Suppressor macrophage (primary cell): ENCODE results near the gene UFC1.

ENCODE experiments used
- DNase-seq, 4 experiments: peaks; one replicate each; pipeline ENCODE4 v3.0.0-alpha.2; 2020 to 2022

UFC1 gene

DNA sequence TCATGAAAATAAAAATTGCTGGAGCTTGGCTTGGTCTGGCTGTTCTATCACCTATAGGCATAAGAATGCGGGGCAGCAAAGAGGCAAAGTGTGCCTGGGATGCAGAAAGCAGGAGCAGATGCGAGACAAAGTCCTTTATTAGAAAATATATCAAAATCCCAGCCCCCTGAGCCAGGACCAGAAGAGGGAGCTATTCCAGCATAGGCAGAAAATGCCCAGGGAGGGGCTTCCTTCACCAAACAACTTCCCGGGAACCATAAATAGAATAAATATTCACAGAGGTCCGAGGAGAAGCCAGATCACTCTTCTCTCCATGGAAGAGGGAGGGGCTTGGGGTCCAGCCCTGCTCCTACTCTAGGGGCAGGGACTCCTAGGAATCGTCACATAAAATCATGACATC lies 17.4 kb downstream of the UFC1 start:
- no peak for DNase-seq

DNA sequence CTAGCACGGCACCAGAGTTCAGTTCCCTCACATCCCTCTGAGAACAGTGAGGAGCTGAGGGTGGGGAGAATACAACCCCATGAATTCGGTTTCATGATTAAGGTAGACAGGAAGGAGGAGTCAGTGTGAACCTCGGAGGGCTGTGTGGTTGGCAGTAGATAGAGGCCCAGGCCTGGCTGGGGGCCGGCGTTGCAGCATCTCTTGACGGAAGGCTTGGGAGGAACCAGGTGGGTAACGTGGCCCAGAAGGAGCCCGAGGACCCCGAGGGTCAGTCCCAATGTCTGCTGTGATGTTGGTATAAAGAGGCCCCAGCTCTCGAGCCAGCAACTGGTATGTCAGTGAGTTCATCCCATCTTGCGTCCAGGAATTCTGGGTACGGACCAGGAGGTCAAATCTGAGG lies 17.9 kb downstream of the UFC1 start:
- no peak for DNase-seq

- DNase-seq = no peak
Observed at GRCh38 chr1:161172349-161172748, 18.6 kb downstream of the UFC1 start.

DNA sequence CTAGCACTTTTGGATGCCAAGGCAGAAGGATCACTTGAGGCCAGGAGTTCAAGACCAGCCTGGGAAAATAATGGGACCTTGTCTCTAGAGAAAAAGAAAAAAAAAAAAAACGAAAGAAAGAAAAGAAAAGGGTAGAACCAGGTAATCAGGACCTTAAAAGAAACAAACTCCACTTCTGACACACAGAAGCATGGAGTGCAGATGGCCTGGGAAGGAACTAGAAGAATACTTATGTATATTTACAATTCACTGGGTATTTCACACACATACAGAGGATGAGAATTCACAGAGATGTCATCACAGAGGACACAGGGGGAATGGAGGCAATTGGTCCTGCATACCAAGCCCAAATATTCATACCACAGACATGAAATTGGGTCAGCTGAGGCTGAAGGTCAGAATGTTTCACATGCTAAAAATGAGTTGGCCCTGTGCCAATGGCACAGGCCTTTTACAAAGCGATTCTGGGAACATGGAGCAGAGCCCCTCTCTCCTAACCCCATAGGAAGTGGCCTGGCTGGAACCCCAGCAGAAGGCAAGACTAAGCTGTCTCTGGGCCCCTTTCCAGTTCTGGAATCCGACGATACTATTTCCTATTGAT lies 19.1 kb downstream of the UFC1 start:
- DNase-seq = no peak

DNA sequence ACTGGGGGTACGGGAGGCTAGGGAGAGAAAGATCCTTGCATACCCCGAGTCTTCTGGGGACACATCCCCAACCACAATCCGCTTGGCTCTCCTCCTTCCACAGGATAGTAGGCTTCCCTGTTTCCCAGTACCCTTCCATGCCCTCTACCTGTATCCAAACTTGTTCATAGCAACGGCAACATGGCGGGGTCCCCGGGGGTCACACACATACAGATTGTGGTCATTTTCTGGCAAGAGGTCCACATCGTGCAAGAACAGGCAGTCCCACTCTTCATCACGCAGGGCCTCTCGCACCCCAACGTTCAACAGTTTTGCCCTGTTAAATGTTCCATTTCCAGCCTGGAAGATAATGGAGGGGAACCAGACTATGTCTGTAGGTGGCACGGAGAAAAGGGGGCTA lies 19.9 kb downstream of the UFC1 start:
- DNase-seq = no peak

DNA sequence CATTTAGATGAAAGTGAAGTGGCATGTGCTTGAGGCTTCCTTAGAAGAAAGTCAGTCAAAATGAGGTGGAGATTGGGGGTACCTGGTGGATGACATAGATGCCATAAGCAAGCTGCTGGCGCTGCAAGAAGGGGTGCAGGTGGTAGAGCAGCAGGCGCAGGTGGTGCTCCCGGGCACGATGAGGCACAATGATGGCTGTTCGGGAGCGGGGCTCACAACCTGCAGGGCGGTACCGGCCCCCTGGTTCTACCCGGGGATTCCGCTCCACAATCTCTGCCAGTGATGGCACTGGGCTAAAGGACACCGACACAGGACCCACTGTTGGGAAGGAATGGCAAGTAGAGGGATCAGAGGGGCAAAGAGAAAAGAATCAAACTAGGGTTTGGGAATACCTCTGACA lies 21.1 kb downstream of the UFC1 start:
- DNase-seq = no peak

- DNase-seq = no peak
Observed at GRCh38 chr1:161175771-161176453, 22.1 kb downstream of the UFC1 start.

GRCh38 chr1:161176468-161177111 lies 22.8 kb downstream of the UFC1 start:
- DNase-seq = no peak

GRCh38 chr1:161177112-161177935 lies 23.5 kb downstream of the UFC1 start, which contains the start of gene B4GALT3:
B4GALT3 (minus strand) TSS chr1:161177507; CDS start chr1:161176060, 1,447 bp downstream.
- DNase-seq = peak; percentile 87 to 95 (median 94)

DNA sequence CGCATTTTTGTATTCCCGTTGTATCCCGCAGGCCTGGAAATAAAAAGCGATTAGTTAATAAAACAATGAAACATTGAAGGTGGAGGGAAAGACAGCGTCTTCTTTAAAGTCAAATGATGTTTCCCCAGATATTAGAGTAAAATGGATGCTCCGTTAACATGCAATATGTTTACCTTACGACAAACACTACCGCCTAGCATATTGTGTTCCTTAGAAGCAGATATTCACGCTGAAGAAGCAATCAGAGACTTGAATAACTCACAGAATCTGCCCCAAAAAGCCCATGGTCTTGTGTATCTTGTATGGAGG lies 24.1 kb downstream of the UFC1 start:
- no peak for DNase-seq

DNA sequence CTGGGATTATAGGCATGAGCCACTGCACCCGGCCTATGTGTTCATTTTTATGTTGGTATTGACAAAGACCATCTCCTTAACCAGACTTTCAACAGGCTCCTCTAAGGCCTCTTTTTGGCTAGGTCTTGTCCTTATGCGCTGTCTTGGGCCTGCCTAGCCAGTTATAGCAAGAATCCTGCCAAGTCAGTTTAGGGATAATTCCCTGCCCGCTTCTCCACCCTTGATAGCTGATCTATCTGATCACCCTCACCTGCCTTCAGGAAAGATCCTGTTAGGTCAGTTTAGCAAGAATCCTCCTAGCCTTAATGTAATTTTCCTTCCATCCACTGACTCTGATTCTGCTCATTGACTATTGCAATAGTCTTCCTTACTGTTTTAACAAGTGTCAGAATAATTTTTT lies 25.9 kb downstream of the UFC1 start:
- DNase-seq = no peak

DNA sequence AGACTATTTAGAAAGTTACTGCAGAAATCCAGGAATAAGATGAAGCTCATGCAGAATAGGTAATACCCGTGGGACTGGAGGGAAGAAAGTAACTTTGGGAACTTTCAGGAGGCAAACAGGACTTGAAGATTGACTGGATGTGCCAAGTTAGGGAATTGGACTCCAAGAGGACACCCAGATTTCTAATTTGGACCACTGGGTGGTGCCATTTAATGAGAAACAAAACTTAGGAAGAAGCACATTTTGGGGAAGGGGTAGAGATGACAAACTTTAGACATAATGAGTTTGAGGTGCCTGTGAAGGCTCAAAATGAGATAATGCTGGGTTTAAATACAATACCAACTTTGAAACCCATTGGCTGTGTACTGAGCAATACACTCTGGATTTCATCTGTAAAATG lies 26.9 kb downstream of the UFC1 start:
- peak; percentile 52 to 67 (median 54) for DNase-seq

DNA sequence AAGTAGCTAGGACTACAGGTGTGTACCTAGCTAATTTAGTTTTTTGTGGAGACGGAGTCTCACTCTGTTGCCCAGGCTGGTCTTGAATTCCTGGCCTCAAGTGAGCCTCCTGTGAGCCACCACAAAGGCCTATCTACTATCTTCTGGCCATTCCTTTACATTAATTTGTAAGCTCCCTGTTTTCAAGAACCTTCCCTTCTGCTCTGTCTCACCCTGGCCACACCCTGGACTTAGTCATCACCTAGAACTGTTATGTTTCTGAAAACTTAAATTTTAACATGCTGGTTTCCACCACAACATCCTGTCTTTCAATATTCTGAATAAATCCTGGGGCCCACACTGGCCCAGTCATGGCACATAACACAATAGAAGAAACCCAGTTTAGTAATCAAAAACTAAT lies 28.4 kb downstream of the UFC1 start:
- DNase-seq = peak in 2 of 4 experiments; percentile 36

GRCh38 chr1:161185282-161185682 lies 31.5 kb downstream of the UFC1 start:
- peak; percentile 94 to 98 (median 96) for DNase-seq

DNA sequence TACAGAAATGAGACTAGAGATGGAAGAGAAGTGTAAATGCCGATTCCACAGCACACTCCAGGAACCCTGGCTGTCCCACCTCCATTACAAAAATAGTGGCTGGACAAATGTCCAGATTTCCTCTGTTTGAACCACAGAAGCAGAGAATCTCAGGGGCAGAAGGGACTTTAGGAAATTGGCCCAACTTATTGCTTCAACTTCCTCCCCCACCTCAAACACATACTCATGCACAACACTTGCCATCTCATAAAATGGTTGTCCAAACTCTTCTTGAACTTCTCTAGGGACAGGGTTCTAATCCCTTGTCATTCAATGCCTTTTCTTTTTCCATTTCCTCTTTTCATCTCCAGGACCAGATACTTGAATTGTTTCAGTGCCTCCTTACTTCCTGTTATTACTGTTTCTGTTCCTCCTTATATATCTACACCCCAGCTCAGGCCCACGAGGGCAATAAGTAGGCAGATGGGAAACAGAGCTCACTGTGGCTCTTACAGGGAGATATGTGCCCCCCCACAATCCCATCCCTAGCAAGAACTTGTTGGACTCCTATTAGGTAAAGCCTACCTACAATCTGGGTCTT lies 32.0 kb downstream of the UFC1 start:
- DNase-seq = peak; percentile 79 to 95 (median 87)

DNA sequence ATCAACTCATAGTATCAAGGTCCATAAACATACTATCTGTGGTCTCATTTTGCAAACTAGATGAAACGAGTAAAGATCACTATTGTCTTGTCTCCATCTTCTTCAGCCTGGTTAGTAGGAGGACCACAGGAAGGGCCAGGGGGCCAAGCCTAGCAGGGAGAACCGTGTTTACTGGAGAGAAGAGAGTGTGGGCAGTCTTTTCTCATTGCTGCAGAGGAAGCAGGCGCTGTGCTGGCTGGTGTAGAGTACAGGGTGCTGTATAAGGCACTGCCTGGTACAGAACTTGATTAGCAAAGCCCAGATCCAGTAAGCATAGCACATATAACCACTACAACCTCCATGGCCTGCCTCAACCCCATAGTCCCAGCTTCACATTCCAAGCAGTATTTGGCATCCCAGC lies 33.5 kb downstream of the UFC1 start:
- DNase-seq = peak in 3 of 4 experiments; percentile 37 to 65 (median 50)

DNA sequence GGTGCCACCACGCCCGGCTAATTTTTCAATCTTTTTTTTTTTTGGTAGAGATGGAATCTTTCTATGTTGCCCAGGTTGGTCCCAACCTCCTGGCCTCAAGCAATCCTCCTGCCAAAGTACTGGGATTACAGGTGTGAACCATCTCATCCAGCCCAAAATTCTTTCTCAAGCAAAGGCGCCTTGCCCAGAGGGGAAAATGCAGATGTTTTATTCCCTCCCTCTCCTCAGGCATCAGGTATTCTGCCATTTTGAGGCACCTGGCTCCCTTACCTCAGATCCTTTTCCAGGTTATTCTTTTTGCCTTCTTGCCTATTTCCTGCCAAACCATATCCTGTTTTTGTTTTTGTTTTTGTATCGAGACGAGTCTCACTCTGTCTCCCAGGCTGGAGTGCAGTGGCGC lies 34.6 kb downstream of the UFC1 start:
- no peak for DNase-seq

DNA sequence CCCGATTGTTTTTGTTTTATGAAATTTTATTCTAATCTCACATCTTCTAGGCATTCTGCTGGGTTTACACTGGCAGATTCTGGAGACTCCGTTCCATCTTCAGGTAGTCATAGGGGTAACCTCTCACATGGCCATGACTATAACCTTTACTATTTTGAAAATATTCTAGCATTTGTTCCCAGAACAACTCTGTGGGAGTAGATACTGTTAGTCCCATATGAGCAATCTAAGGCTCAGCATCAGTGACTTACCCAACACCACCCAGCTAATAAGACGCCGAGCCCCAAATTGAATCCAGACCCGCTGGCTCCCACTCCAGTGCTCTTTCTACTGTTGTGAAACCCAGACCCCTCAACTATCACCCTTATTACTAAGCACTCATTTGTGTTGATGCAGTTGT lies 35.3 kb downstream of the UFC1 start:
- DNase-seq = no peak

DNA sequence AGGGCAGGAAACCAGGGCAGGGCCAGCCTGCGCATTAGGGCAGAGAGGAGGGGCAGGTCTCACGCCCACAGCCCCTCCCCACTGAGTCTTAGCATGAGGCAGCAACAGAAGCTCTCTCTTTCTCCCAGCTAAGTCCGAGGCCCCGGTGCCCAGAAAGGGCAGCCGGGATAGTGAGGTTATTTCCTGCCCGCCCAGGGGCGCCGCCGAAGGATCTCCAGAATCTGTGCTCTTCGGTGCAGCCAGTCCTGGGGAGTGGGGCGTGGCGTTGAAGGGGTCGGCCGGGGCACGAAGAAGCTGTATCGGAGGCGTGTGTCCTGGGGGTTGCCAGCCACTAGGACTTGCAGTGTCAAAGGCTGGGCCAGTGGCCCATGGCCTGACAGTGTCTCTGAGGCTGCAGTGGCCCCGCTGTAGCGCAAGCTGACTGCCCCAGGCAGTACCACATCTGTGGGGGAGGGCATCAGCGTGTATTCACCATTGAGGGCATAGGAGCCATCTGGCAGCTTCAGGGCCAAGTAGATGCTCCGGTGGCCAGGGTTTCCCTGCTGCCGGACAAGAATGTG lies 37.3 kb downstream of the UFC1 start:
- no peak for DNase-seq

DNA sequence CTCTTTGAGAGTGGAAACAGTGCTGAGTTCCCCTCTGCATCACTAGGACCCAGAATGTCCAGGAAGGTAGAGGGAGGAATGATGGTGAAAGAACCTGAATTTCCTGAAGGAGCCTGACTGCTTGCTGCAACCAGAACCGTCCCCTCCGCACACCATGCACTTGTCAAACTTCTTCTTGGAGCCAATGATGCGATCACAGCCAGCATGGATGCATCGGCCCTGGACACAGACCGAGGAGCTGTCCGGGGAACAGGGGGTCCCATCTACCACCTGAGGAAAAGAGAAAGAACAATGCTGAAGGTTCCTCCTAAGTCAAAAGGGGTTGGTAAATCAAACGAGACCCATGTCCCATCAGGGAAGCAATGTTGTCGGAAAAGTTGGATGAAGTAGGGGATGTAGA lies 38.2 kb downstream of the UFC1 start:
- no peak for DNase-seq

GRCh38 chr1:161192476-161193465 lies 39.0 kb downstream of the UFC1 start:
- peak; percentile 85 to 92 (median 86) for DNase-seq
